GM12874 (cell line): ENCODE data around the gene MDH2.

Experiments used
- CTCF ChIP-seq: IDR thresholded peaks from 2 replicates; pipeline ENCODE4 v1.5.1; 2011; ENCODE audit warnings: low read depth, mild to moderate bottlenecking, control low read depth, low read length, moderate library complexity; ENCODE audit not compliant: insufficient read depth

Gene MDH2

GRCh38 chr7:76011442-76011861, 36.5 kb upstream of the MDH2 start:
- no peak for TF ChIP-seq CTCF

GRCh38 chr7:76016191-76016947, 31.5 kb upstream of the MDH2 start:
- TF ChIP-seq CTCF: no peak

DNA sequence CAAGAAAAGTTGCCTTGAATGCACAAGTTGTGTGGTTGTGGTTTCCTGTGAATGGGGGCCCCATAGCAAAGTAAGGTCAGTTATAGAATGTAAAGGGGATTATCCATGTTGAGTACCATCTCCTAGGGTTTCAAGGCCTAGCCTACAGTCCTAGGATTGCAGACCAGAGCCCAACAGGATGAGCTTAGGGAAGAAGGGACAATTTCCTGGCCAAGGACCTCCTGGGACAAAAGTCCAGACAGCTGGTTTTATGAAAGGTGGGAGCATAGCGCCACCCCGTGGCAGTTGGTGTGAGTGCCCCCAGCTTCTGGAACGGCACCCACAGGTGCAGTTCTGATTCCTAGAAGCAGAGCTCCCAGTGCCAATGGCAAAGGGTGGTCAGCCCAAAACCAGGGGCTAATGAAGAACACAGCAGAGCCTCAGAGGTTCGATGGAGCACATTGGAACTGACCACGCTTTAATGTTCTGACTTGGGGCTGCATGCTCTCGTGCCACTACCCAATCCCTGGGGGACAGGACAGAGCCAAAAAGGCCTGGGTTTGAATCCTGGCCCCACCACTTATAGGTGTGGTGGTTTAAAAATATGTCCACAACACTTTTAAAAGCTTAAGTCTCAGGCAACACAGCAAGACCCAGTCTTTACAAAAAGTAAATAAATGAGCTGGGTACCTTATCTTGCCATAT, 27.7 kb upstream of the MDH2 start:
- TF ChIP-seq CTCF: peak; percentile 88

DNA sequence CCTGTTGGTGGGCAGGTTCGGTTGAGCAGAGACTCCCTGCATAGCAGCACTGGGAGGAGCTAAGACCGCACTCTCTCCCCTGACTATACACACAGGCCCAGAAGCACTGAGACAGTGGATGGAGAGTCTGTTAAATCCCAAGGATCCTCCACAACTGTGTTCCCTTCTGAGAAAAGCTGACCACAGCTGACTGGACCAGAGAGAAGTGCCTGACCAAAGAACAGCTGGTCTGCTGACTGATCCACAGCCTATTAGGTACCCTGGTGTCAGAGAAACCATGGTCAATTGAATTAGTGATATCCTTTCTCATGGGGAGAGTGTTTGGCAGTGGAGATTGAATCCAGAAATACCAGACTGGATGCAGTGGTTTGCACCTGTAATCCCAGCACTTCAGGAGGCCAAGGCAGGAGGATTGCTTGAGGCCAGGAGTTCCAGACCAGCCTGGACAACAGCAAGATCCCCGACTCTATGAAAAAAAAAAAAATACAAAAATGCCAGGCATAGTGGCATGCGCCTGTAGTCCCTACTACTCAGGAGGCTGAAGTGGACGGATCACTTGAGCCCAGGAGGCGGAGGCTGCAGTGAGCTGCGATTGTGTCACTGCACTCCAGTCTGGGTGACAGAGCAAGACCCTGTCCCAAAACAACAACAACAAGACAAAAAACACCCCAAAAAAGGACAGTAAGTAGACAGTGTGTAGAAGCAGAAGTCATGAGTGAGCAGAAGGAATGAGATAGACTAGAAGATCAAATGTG, 25.7 kb upstream of the MDH2 start:
- no peak for TF ChIP-seq CTCF

DNA sequence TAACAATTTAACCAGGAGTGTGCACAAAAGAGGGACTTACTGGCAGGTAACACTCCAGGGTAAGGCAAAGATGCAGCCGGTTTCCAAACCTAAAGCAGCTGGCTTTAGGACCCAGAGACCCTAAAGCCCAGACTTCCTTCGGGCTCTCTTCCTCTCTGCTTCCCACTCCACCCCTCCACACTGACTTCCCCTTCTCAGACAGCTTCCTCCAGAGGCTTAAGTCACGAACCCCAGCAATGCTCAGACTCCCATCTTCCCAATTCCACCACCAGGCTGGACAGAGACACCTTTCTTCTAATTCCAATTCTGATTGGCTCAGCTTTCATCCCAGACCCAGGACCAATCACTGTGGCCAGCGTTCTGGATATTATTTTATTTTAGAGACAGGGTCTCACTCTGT, 24.9 kb upstream of the MDH2 start:
- TF ChIP-seq CTCF: no peak

DNA sequence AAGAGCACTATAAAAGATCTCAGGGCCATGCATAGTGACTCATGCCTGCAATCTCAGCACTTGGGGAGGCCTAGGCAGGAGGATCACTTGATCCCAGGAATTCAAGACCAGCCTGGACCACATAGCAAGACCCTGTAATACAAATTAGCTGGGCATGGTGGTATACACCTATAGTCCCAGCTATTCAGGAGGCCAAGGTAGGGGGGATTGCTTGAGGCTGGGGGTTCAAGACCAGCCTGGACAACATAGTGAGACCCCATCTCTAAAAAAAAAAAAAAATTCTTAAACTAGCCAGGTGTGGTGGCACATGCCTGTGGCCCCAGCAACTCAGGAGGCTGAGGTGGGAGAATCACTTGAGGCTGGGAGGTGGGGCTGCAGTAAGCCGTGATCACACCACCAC, 15.9 kb upstream of the MDH2 start:
- no peak for TF ChIP-seq CTCF

- TF ChIP-seq CTCF: no peak
Measured at GRCh38 chr7:76037310-76037709, 10.6 kb upstream of the MDH2 start.
